K562 (cell line): ENCODE measurements around the gene ACVR1C. TPM values are rescaled to one million over a fixed set of nuclear protein-coding genes. Genes with fewer than 3 reads are reported as not detected.

Experiments used
- ATAC-seq: fragments of 200-7000 bp; cut with Tn5 transposase; 3 replicates; pipeline ENCODE4 v1.9.1; 2020; ENCODE audit warnings: moderate library complexity
- BruUV-seq: library from RNA; stranded (reverse); fragments of 400-500 nt; replicated peaks from 2 replicates; lab custom pipeline; 2021; lab: Mats Ljungman, UMichigan
- CTCF ChIA-PET: fragments of 300-600 bp; formaldehyde crosslinking; extraction: SDS; loops from one replicate; lab custom pipeline; 2021; ENCODE audit warnings: low intra/inter-chr PET ratio; lab: Yijun Ruan, JAX
- POLR2A ChIA-PET: fragments of 300-600, 350-650 bp; sonication (Branson Sonifier 250); formaldehyde crosslinking; extraction: SDS; loops from one replicate; lab custom pipeline; 2021; ENCODE audit warnings: antibody characterized with exemption, inconsistent platforms; lab: Yijun Ruan, JAX
- DNase-seq, 4 experiments: peaks; one replicate each; pipeline versions ENCODE4 v3.0.0 to v3.0.0-alpha.2; 2011 to 2018; ENCODE audit warnings: low spot score in 3 of 4, mixed read lengths in 3 of 4; ENCODE audit errors: extremely low read depth in 1 of 4
- FAIRE-seq: peaks from 2 replicates; lab custom pipeline; 2011; peaks lifted over from hg19 to GRCh38; lab: Jason Lieb, UNC
- H2AFZ ChIP-seq: 2 replicates; pipeline ENCODE4 v1.6.0; 2011; ENCODE audit warnings: low read depth, low read length, control low read depth, inconsistent platforms
- H3K27ac ChIP-seq: fragments of 200-600 bp; 3 replicates; pipeline ENCODE4 v1.8.0; 2011; ENCODE audit warnings: low read depth, mild to moderate bottlenecking, control low read depth, inconsistent platforms, low read length, moderate library complexity, mixed read lengths; ENCODE audit errors: extremely low read depth
- H3K27me3 ChIP-seq, 2 experiments: fragments of 300-600 bp in 1 of 2; 2 replicates in 1 of 2; 3 replicates in 1 of 2; pipeline versions ENCODE4 v1.6.0 to v1.8.0; 2011; ENCODE audit warnings: inconsistent platforms in 2 of 2, low read length in 2 of 2, mild to moderate bottlenecking in 1 of 2, mixed read lengths in 1 of 2, moderate library complexity in 1 of 2; ENCODE audit not compliant: control insufficient read depth in 2 of 2, insufficient read depth in 2 of 2
- H3K36me3 ChIP-seq: fragments of 300-600 bp; 3 replicates; pipeline ENCODE4 v1.8.0; 2011; ENCODE audit warnings: mild to moderate bottlenecking, low read length, inconsistent platforms; ENCODE audit not compliant: control insufficient read depth, insufficient read depth
- H3K4me1 ChIP-seq, 2 experiments: fragments of 200-600 bp in 1 of 2; replicated peaks in 1 of 2; 2 replicates in 1 of 2; 3 replicates in 1 of 2; pipeline versions ENCODE4 v1.5.1 to v1.8.0; 2011; ENCODE audit warnings: inconsistent platforms in 2 of 2, low read length in 2 of 2, mild to moderate bottlenecking in 1 of 2, mixed read lengths in 1 of 2, moderate library complexity in 1 of 2; ENCODE audit not compliant: control insufficient read depth in 2 of 2, insufficient read depth in 2 of 2
- H3K4me2 ChIP-seq: 2 replicates; pipeline ENCODE4 v1.6.1; 2011; ENCODE audit warnings: low read length, control low read depth, inconsistent platforms, mixed read lengths; ENCODE audit not compliant: insufficient read depth
- H3K4me3 ChIP-seq: fragments of 200-600 bp; sonication (generic), shearing (Covaris generic); 2 replicates; pipeline ENCODE4 v1.5.1; 2016; ENCODE audit warnings: control low read depth, inconsistent platforms
- H3K79me2 ChIP-seq: fragments of 200-600 bp; 3 replicates; pipeline ENCODE4 v1.8.0; 2011; ENCODE audit warnings: low read length, inconsistent platforms; ENCODE audit not compliant: control insufficient read depth, insufficient read depth
- H3K9ac ChIP-seq, 2 experiments: 2 replicates each; pipeline versions ENCODE4 v1.6.0 to v1.6.1; 2011; ENCODE audit warnings: low read depth in 2 of 2, low read length in 2 of 2, control low read depth in 1 of 2, inconsistent platforms in 1 of 2, mild to moderate bottlenecking in 1 of 2, mixed read lengths in 1 of 2; ENCODE audit not compliant: insufficient read depth in 1 of 2
- H3K9me1 ChIP-seq: one replicate; pipeline ENCODE4 v1.6.0; 2011; ENCODE audit warnings: inconsistent platforms, mild to moderate bottlenecking, low read length, moderate library complexity; ENCODE audit not compliant: control insufficient read depth, insufficient read depth
- H3K9me3 ChIP-seq: replicated peaks from 2 replicates; pipeline ENCODE4 v1.5.1; 2011; ENCODE audit warnings: low read depth, low read length, inconsistent platforms; ENCODE audit not compliant: control insufficient read depth, insufficient read depth
- H4K20me1 ChIP-seq: replicated peaks from 2 replicates; pipeline ENCODE4 v1.6.1; 2011; ENCODE audit warnings: low read length, inconsistent platforms, mixed read lengths; ENCODE audit not compliant: control insufficient read depth, insufficient read depth
- ETV1 ChIP-seq: fragments of 450-650 bp; conservative IDR thresholded peaks from 2 replicates; pipeline ENCODE4 v1.6.1; 2016; ENCODE audit warnings: missing genetic modification characterization, control low read depth, low read depth, missing compliant biosample characterization
- HDAC6 ChIP-seq: IDR thresholded peaks from 2 replicates; pipeline ENCODE4 v1.6.1; 2012; ENCODE audit warnings: low read depth, mild to moderate bottlenecking, control low read depth, inconsistent platforms, low read length, moderate library complexity
- MED1 ChIP-seq: sonication (generic); formaldehyde crosslinking; IDR thresholded peaks from 2 replicates; pipeline ENCODE4 v1.8.1; 2023; ENCODE audit warnings: missing genetic modification reagents, borderline replicate concordance
- RAD51 ChIP-seq: fragments of 450-650 bp; IDR thresholded peaks from 2 replicates; pipeline ENCODE4 v1.7.1; 2016; ENCODE audit warnings: low read depth, mild to moderate bottlenecking, borderline replicate concordance
- ZBTB1 ChIP-seq: sonication (generic); formaldehyde crosslinking; IDR thresholded peaks from 2 replicates; pipeline ENCODE4 v1.8.1; 2023; ENCODE audit warnings: missing genetic modification reagents, low read depth, mild to moderate bottlenecking, borderline replicate concordance
- WGBS: fragments of 100-300 bp; shearing (Covaris generic); methylation state at CpG from one replicate; pipeline ENCODE4 v1.1.6; 2016; ENCODE audit warnings: low coverage, mixed read lengths; ENCODE audit not compliant: insufficient coverage; ENCODE audit errors: missing lambda C conversion rate; 5-methylcytosine and 5-hydroxymethylcytosine counted together
- in situ Hi-C: fragments of 300-500 bp; cut with MboI; formaldehyde crosslinking; loops from 4 replicates; pipeline ENCODE4 v1.15.0; 2018; ENCODE audit warnings: inconsistent platforms, mixed read lengths
- intact Hi-C: fragments of 100-400 bp; cut with micrococcal nuclease; formaldehyde crosslinking; loops from 2 replicates; pipeline ENCODE4 v1.14.2; 2022
- polyA plus RNA-seq, 8 experiments: library from polyadenylated mRNA; depleted of rRNA in 4 of 8; stranded (reverse) in 5 of 8; unstranded in 3 of 8; fragments of >200 nt; fragmentation: Nextera tagmentation in 2 of 8; fragmentation: Illumina TruSeq in 1 of 8; extraction: Ambion mirVana in 2 of 8; extraction: Trizol in 1 of 8; gene quantifications; 2 replicates each; pipeline versions ENCODE4 v1.2.1 to v1.2.3, GENCODE V29; 2011 to 2014; ENCODE audit warnings: inconsistent platforms in 1 of 8, missing spikeins in 1 of 8
- total RNA-seq, 7 experiments: library from RNA; depleted of rRNA in 6 of 7; stranded (reverse); fragments of >200 nt in 6 of 7; fragmentation: Illumina TruSeq in 2 of 7; extraction: Trizol in 2 of 7; gene quantifications; 2 replicates each; pipeline versions ENCODE4 v1.2.1 to v1.2.3, GENCODE V29; 2011 to 2021; ENCODE audit warnings: low replicate concordance in 1 of 7
- TF ChIP-seq, protein P1 (sequence below): fragments of 450-650 bp; conservative IDR thresholded peaks from 2 replicates; pipeline ENCODE4 v1.6.1; 2016; ENCODE audit warnings: missing genetic modification characterization, low read depth, mild to moderate bottlenecking, control low read depth, missing compliant biosample characterization
- TF ChIP-seq, protein P2 (sequence below): conservative IDR thresholded peaks from 2 replicates; pipeline ENCODE4 v1.6.1; 2011; ENCODE audit warnings: low read depth, mild to moderate bottlenecking, low read length; ENCODE audit not compliant: control insufficient read depth
- TF ChIP-seq, protein P3 (sequence below), 2 experiments: fragments of 450-650 bp in 1 of 2; sonication (generic) in 1 of 2; formaldehyde crosslinking in 1 of 2; IDR thresholded peaks; 2 replicates each; pipeline versions ENCODE4 v1.7.1 to v1.9.0; 2016 to 2022; ENCODE audit warnings: inconsistent platforms in 1 of 2, mild to moderate bottlenecking in 1 of 2, missing genetic modification reagents in 1 of 2

Gene ACVR1C
- total and polyA plus RNA-seq, 9 of the 15 experiments (the other 6 are each of a cell fraction or from before 2014, with no cell fraction given): 0.05 to 0.58 (median 0.28) TPM

DNA sequence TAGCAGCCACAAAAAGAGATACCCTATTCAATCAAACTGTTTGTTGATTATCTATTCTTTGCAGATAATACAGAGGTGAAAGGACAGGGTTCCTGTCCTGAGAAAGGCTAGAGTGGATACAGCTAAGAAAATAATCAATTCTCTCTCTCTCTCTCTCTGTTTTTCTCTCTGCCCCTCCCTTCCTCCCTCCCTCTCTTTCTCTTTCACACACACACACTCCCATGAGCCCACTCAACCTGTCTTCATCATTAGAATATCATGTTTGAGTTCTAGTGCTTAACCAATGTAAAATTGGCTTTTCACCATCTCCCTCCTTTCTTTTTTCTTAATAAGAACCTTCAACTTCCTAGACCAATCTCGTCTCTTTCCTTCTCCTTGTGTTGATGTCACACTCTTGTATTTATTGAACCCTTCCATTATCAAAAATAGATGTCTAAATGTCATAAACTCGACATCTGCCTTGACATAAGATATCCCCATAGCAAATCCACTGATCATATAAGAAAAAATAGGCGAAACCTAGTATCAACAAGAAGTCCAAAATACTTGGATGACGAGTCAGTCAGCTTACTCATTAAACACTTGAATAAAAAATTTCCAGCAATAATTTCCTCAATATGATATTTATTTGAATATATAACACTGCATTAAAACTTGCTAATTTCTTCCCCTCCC, 141.9 kb downstream of the ACVR1C start:
- H3K27ac ChIP-seq: no peak overlapping the region
- H3K27me3 ChIP-seq: peaks cover 3 to 11% of the 10 kb centered on the region in 2 experiments; a peak in 3 of 5 replicates
- H2AFZ ChIP-seq: no peak overlapping the region
- no peak overlapping the region for H3K9ac ChIP-seq
- no peaks in the 10 kb centered on the region for H3K4me1 ChIP-seq
- no peak for FAIRE-seq
- H3K36me3 ChIP-seq: no peaks in the 10 kb centered on the region
- no peak for DNase-seq
- H3K79me2 ChIP-seq: no peaks in the 10 kb centered on the region
- intact Hi-C loops: no loop called here
- in situ Hi-C loops: loop anchor here (25.0 kb wide), 1 partner anchor 1251 kb away; no protein-coding TSS in a partner anchor
- H3K4me3 ChIP-seq: no peak overlapping the region
- H4K20me1 ChIP-seq: no peaks in the 10 kb centered on the region
- POLR2A ChIA-PET: interaction anchor here (1.3 kb wide), 1 partner anchor 9 kb away, joined by 3 read pairs; no protein-coding TSS in a partner anchor
- no peak overlapping the region for H3K4me2 ChIP-seq
- no peaks in the 10 kb centered on the region for H3K9me3 ChIP-seq
- no peaks in the 10 kb centered on the region for H3K9me1 ChIP-seq
- BruUV-seq: no TSS peak
- 3% methylated on average over 4 of the region's 4 CpGs for WGBS
- ATAC-seq: no peak
- CTCF ChIA-PET: no interaction called here
- no peak for TF ChIP-seq ETV1 (tag)
- TF ChIP-seq, protein P1, sequence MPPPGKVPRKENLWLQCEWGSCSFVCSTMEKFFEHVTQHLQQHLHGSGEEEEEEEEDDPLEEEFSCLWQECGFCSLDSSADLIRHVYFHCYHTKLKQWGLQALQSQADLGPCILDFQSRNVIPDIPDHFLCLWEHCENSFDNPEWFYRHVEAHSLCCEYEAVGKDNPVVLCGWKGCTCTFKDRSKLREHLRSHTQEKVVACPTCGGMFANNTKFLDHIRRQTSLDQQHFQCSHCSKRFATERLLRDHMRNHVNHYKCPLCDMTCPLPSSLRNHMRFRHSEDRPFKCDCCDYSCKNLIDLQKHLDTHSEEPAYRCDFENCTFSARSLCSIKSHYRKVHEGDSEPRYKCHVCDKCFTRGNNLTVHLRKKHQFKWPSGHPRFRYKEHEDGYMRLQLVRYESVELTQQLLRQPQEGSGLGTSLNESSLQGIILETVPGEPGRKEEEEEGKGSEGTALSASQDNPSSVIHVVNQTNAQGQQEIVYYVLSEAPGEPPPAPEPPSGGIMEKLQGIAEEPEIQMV: no peak
- TF ChIP-seq RAD51: no peak
- TF ChIP-seq, protein P2, sequence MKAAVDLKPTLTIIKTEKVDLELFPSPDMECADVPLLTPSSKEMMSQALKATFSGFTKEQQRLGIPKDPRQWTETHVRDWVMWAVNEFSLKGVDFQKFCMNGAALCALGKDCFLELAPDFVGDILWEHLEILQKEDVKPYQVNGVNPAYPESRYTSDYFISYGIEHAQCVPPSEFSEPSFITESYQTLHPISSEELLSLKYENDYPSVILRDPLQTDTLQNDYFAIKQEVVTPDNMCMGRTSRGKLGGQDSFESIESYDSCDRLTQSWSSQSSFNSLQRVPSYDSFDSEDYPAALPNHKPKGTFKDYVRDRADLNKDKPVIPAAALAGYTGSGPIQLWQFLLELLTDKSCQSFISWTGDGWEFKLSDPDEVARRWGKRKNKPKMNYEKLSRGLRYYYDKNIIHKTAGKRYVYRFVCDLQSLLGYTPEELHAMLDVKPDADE: no peak
- TF ChIP-seq ZBTB1 (CRISPR knock-in tag): no peak
- TF ChIP-seq, protein P3, sequence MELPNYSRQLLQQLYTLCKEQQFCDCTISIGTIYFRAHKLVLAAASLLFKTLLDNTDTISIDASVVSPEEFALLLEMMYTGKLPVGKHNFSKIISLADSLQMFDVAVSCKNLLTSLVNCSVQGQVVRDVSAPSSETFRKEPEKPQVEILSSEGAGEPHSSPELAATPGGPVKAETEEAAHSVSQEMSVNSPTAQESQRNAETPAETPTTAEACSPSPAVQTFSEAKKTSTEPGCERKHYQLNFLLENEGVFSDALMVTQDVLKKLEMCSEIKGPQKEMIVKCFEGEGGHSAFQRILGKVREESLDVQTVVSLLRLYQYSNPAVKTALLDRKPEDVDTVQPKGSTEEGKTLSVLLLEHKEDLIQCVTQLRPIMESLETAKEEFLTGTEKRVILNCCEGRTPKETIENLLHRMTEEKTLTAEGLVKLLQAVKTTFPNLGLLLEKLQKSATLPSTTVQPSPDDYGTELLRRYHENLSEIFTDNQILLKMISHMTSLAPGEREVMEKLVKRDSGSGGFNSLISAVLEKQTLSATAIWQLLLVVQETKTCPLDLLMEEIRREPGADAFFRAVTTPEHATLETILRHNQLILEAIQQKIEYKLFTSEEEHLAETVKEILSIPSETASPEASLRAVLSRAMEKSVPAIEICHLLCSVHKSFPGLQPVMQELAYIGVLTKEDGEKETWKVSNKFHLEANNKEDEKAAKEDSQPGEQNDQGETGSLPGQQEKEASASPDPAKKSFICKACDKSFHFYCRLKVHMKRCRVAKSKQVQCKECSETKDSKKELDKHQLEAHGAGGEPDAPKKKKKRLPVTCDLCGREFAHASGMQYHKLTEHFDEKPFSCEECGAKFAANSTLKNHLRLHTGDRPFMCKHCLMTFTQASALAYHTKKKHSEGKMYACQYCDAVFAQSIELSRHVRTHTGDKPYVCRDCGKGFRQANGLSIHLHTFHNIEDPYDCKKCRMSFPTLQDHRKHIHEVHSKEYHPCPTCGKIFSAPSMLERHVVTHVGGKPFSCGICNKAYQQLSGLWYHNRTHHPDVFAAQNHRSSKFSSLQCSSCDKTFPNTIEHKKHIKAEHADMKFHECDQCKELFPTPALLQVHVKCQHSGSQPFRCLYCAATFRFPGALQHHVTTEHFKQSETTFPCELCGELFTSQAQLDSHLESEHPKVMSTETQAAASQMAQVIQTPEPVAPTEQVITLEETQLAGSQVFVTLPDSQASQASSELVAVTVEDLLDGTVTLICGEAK (IDR thresholded peaks at IDR 0.05): no peak
- TF ChIP-seq, protein P3 (CRISPR knock-in tag; IDR thresholded peaks at IDR 0.05): no peak
- TF ChIP-seq MED1: no peak
- no peak for TF ChIP-seq HDAC6
